ENCODE data around the gene EFL1. TPM values are rescaled to one million over a fixed set of nuclear protein-coding genes. Genes with fewer than 3 reads are reported as not detected.

The EFL1 gene
- total and polyA plus RNA-seq, 2 donors, result 10.4 to 25.5 TPM

DNA sequence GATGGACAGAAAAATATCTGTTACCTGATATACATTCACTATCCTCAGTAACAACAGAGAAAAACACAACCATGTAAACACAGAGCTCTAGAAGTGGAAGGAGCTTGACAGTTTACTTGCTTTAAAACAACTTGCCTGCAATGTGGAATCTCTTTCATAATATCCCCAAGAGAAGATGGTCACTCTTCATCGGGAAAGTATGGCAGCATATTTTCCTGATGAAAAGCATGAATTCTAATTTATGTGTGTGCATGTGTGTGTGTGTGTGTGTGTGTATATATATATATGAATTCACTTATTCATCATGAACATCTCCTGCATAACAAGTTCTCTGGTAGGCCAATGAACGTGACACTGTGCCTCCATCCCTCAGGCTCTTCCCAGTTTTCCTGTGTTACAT is 81.2 kb downstream of the EFL1 start:
- H3K4me1 ChIP-seq (ENCODE audit: control insufficient read depth in 2 of 2, insufficient read depth in 2 of 2, low read length in 2 of 2), result no peaks in the 10 kb centered on the region
- 96% methylated on average over 2 of the region's 2 CpGs for WGBS

DNA sequence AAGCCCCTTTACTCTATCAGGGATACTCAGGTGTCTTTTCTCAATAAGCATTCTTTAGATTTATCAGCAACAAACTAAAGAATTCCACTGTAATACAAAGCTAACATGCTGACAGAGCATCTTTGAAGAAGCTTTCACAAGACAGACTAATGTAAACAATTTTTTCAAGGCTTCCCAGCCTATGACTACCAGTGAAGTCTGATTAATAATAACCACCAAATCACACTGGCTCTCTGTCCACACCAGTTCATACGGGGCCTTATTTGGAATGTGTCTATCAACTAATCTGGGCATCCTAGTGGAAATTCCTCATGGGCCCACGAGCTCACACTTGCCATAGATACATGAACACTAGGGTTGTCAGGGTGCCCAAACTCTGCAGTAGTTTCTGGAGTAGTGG is 84.5 kb downstream of the EFL1 start:
- Histone ChIP-seq H3K36me3 (ENCODE audit: control insufficient read depth in 2 of 2, insufficient read depth in 2 of 2, low read length in 1 of 2) (no peaks in the 10 kb centered on the region), H3K4me3 (ENCODE audit: low read length in 2 of 2) (no peak overlapping the region), H3K27ac (ENCODE audit: low read depth in 1 of 2, low read length in 1 of 2) (no peak overlapping the region), H3K27me3 (ENCODE audit: control insufficient read depth in 2 of 2, insufficient read depth in 1 of 2, low read length in 1 of 2) (no peaks in the 10 kb centered on the region), H3K9me3 (ENCODE audit: control insufficient read depth in 2 of 2, insufficient read depth in 1 of 2, low read length in 1 of 2) (no peaks in the 10 kb centered on the region), H3K4me1 (ENCODE audit: control insufficient read depth in 2 of 2, insufficient read depth in 2 of 2, low read length in 2 of 2) (no peaks in the 10 kb centered on the region)
- 93% methylated on average over 2 of the region's 2 CpGs for WGBS
- no peak for DNase-seq (ENCODE audit: low read depth in 6 of 9, low spot score in 9 of 9)

More for the DNA sequence above, 81.2 kb downstream of the EFL1 start:
- H3K4me3 ChIP-seq (ENCODE audit: low read length in 2 of 2), result no peak overlapping the region
- H3K27me3 ChIP-seq (ENCODE audit: control insufficient read depth in 2 of 2, insufficient read depth in 1 of 2, low read length in 1 of 2), result no peaks in the 10 kb centered on the region
- no peak overlapping the region for H3K27ac ChIP-seq (ENCODE audit: low read depth in 1 of 2, low read length in 1 of 2)
- H3K9me3 ChIP-seq (ENCODE audit: control insufficient read depth in 2 of 2, insufficient read depth in 1 of 2, low read length in 1 of 2), result no peaks in the 10 kb centered on the region
- DNase-seq (ENCODE audit: low read depth in 6 of 9, low spot score in 9 of 9), result no peak
- H3K36me3 ChIP-seq (ENCODE audit: control insufficient read depth in 2 of 2, insufficient read depth in 2 of 2, low read length in 1 of 2), result no peaks in the 10 kb centered on the region

DNA sequence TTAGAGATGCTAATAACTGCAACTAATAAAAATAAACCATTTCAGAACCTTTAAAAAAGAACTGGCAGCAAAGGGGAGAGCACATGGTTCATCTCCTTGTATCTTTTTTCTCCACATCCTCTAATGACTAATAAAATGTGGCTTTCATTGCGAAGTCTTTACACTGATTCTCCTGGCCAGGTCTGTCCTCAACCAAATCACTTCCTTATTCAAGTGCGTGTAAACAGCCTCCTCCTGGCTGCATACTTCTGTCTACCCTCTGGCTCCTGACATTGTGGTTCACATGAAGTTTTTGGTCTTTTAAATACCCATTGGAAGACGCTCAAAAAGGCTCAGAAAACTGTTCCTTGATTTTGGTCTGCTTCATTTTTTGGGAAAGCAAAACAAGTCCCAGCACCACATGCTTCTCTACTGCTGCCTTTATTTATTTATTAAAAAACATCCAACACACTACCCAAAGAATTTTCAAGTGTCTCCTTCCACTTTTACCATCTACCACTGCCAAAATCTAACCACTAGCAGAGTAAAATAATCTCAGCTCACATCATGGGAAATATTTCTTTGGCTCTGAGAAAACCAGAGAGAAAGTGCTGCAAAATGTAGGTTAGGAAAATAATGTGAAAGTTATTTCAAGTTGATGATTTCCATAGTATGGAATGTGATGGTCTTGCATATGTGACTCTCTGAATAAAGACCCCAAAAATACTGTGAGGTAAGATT is 85.1 kb downstream of the EFL1 start:
- Histone ChIP-seq H3K4me3 (ENCODE audit: low read length in 2 of 2) (no peak overlapping the region), H3K27me3 (ENCODE audit: control insufficient read depth in 2 of 2, insufficient read depth in 1 of 2, low read length in 1 of 2) (no peaks in the 10 kb centered on the region), H3K4me1 (ENCODE audit: control insufficient read depth in 2 of 2, insufficient read depth in 2 of 2, low read length in 2 of 2) (no peaks in the 10 kb centered on the region), H3K27ac (ENCODE audit: low read depth in 1 of 2, low read length in 1 of 2) (no peak overlapping the region), H3K36me3 (ENCODE audit: control insufficient read depth in 2 of 2, insufficient read depth in 2 of 2, low read length in 1 of 2) (no peaks in the 10 kb centered on the region), H3K9me3 (ENCODE audit: control insufficient read depth in 2 of 2, insufficient read depth in 1 of 2, low read length in 1 of 2) (no peaks in the 10 kb centered on the region)
- WGBS, result 92% methylated on average over 3 of the region's 3 CpGs
- DNase-seq (ENCODE audit: low read depth in 6 of 9, low spot score in 9 of 9), result no peak

DNA sequence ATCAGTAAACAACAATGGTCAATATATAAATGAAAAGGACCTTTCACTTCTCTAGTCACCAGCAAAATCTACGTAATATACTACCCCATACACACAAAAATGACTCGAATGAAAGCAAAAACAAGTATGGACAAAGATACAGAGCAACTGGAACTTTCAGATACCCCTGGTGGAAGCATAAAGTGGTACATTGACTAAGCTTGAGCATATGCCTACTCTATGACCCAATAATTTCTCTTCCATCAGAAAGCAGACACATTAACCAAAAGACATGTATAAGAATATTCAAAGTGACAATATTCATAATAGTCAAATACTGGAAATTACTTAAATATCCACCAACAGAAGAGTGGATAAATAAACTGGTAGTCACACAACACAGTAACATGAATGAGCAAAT is 86.0 kb downstream of the EFL1 start:
- 98% methylated on average over 2 of the region's 2 CpGs for WGBS
- Histone ChIP-seq H3K36me3 (ENCODE audit: control insufficient read depth in 2 of 2, insufficient read depth in 2 of 2, low read length in 1 of 2) (no peaks in the 10 kb centered on the region), H3K9me3 (ENCODE audit: control insufficient read depth in 2 of 2, insufficient read depth in 1 of 2, low read length in 1 of 2) (no peaks in the 10 kb centered on the region), H3K4me1 (ENCODE audit: control insufficient read depth in 2 of 2, insufficient read depth in 2 of 2, low read length in 2 of 2) (no peaks in the 10 kb centered on the region), H3K27ac (ENCODE audit: low read depth in 1 of 2, low read length in 1 of 2) (no peak overlapping the region), H3K4me3 (ENCODE audit: low read length in 2 of 2) (no peak overlapping the region), H3K27me3 (ENCODE audit: control insufficient read depth in 2 of 2, insufficient read depth in 1 of 2, low read length in 1 of 2) (no peaks in the 10 kb centered on the region)
- DNase-seq (ENCODE audit: low read depth in 6 of 9, low spot score in 9 of 9), result no peak

DNA sequence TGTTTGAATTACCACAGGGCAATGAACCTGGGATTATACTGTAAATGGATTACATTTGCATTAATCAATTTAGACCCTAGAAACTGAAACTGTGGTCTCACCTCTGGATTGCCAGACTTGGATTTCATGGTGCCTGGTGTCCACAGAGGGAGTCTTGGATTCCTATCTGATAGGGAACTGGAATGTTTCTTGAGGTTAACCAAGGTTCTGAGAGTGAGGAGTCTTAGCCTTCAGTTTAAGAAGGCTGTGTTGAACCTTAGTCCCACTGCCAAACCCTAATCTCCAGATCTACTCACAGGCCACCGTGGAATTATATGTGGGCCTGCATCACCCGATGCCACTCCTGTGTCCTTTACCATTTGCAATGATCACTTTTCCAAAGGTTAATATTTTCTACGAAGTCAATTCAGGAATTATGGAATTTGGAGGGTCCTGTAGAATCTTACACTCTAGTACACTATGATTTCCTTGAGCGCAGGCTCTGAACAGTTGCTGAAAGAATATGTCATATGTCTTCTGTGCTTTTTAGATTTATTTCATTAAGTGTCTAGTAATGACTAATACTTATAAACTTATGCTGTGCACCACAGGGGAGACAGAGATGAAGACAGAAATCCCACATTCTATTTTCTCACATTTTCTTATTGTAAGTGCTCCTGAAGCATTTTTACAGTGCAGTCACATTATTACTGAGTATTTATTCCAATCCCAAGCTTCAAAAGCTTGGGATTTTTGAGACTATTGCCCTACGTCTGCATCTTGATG is 87.9 kb downstream of the EFL1 start:
- no peaks in the 10 kb centered on the region for H3K27me3 ChIP-seq (ENCODE audit: control insufficient read depth in 2 of 2, insufficient read depth in 1 of 2, low read length in 1 of 2)
- no peak overlapping the region for H3K27ac ChIP-seq (ENCODE audit: low read depth in 1 of 2, low read length in 1 of 2)
- no peaks in the 10 kb centered on the region for H3K4me1 ChIP-seq (ENCODE audit: control insufficient read depth in 2 of 2, insufficient read depth in 2 of 2, low read length in 2 of 2)
- no peaks in the 10 kb centered on the region for H3K36me3 ChIP-seq (ENCODE audit: control insufficient read depth in 2 of 2, insufficient read depth in 2 of 2, low read length in 1 of 2)
- H3K4me3 ChIP-seq (ENCODE audit: low read length in 2 of 2), result no peak overlapping the region
- no peaks in the 10 kb centered on the region for H3K9me3 ChIP-seq (ENCODE audit: control insufficient read depth in 2 of 2, insufficient read depth in 1 of 2, low read length in 1 of 2)
- whole genome bisulfite sequencing, result 97% methylated on average over 5 of the region's 5 CpGs
- no peak for DNase-seq (ENCODE audit: low read depth in 6 of 9, low spot score in 9 of 9)

DNA sequence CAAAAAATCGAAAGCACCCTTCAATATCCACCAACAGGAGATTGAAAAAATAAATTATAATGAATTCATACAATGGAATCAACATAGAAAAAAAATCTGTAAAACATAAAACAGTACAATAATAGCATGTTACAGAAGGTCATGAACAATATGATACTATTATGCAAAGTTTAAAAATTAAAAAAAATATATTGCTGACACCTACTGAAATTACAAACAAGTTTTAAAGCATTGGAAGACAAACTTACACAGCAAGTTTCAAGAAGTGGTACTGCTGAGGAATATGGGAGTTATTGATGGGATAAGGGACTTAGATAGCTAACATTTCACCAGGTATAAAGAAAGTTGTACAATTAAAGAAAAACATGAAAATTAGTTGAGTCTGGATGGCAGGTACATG is 89.4 kb downstream of the EFL1 start:
- no peak overlapping the region for H3K4me3 ChIP-seq (ENCODE audit: low read length in 2 of 2)
- H3K27ac ChIP-seq (ENCODE audit: low read depth in 1 of 2, low read length in 1 of 2), result no peak overlapping the region
- no peaks in the 10 kb centered on the region for H3K27me3 ChIP-seq (ENCODE audit: control insufficient read depth in 2 of 2, insufficient read depth in 1 of 2, low read length in 1 of 2)
- no peaks in the 10 kb centered on the region for H3K9me3 ChIP-seq (ENCODE audit: control insufficient read depth in 2 of 2, insufficient read depth in 1 of 2, low read length in 1 of 2)
- H3K36me3 ChIP-seq (ENCODE audit: control insufficient read depth in 2 of 2, insufficient read depth in 2 of 2, low read length in 1 of 2), result no peaks in the 10 kb centered on the region
- no peaks in the 10 kb centered on the region for H3K4me1 ChIP-seq (ENCODE audit: control insufficient read depth in 2 of 2, insufficient read depth in 2 of 2, low read length in 2 of 2)
- no peak for DNase-seq (ENCODE audit: low read depth in 6 of 9, low spot score in 9 of 9)
- WGBS, result 100% methylated on average over 1 of the region's 1 CpG

DNA sequence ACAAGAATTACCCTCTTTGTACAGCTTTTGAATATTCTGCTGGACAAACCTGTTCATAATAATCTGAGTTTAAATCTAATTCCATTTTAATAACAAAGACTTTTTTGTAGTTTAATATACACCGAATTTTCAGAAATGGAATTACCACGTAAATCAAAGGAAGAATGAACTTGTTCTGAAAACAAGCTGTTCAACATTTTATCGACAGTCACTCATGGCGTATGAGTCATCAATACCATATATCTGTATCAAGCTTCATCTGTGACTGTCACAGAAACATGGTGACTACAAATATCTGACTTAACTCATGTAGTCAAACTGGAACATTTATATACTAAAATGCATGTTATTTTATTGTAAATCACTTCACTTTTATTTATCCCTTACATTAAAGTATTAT is 90.0 kb downstream of the EFL1 start:
- H3K27ac ChIP-seq (ENCODE audit: low read depth in 1 of 2, low read length in 1 of 2), result no peak overlapping the region
- no peak for DNase-seq (ENCODE audit: low read depth in 6 of 9, low spot score in 9 of 9)
- H3K4me1 ChIP-seq (ENCODE audit: control insufficient read depth in 2 of 2, insufficient read depth in 2 of 2, low read length in 2 of 2), result no peaks in the 10 kb centered on the region
- no peaks in the 10 kb centered on the region for H3K9me3 ChIP-seq (ENCODE audit: control insufficient read depth in 2 of 2, insufficient read depth in 1 of 2, low read length in 1 of 2)
- H3K27me3 ChIP-seq (ENCODE audit: control insufficient read depth in 2 of 2, insufficient read depth in 1 of 2, low read length in 1 of 2), result no peaks in the 10 kb centered on the region
- H3K4me3 ChIP-seq (ENCODE audit: low read length in 2 of 2), result no peak overlapping the region
- H3K36me3 ChIP-seq (ENCODE audit: control insufficient read depth in 2 of 2, insufficient read depth in 2 of 2, low read length in 1 of 2), result no peaks in the 10 kb centered on the region
- WGBS, result 98% methylated on average over 4 of the region's 4 CpGs

DNA sequence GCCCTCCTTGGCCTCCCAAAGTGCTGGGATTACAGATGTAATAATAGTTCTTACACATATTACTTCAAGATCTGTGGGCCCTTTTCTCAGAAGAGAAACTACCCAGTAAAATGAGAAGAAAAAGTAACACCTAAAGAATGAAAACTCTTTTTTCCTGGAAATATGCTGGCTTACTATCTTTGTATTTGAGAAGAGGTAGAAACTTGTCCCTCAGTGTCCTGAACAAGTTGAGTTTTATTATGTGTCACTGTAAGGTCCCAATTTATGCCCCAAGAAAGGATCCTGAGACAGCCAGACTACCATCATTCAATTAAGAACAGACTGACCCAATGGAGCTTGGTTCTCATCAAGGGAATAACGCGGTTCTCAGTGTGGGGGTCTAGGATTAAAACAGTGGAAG is 93.8 kb downstream of the EFL1 start:
- WGBS, result over 99% methylated on average over 2 of the region's 2 CpGs
- no peaks in the 10 kb centered on the region for H3K27me3 ChIP-seq (ENCODE audit: control insufficient read depth in 2 of 2, insufficient read depth in 1 of 2, low read length in 1 of 2)
- DNase-seq (ENCODE audit: low read depth in 6 of 9, low spot score in 9 of 9), result no peak
- no peaks in the 10 kb centered on the region for H3K9me3 ChIP-seq (ENCODE audit: control insufficient read depth in 2 of 2, insufficient read depth in 1 of 2, low read length in 1 of 2)
- no peaks in the 10 kb centered on the region for H3K4me1 ChIP-seq (ENCODE audit: control insufficient read depth in 2 of 2, insufficient read depth in 2 of 2, low read length in 2 of 2)
- no peak overlapping the region for H3K4me3 ChIP-seq (ENCODE audit: low read length in 2 of 2)
- H3K36me3 ChIP-seq (ENCODE audit: control insufficient read depth in 2 of 2, insufficient read depth in 2 of 2, low read length in 1 of 2), result peaks cover 0 to 2% of the 10 kb centered on the region in 2 donors
- H3K27ac ChIP-seq (ENCODE audit: low read depth in 1 of 2, low read length in 1 of 2), result no peak overlapping the region

DNA sequence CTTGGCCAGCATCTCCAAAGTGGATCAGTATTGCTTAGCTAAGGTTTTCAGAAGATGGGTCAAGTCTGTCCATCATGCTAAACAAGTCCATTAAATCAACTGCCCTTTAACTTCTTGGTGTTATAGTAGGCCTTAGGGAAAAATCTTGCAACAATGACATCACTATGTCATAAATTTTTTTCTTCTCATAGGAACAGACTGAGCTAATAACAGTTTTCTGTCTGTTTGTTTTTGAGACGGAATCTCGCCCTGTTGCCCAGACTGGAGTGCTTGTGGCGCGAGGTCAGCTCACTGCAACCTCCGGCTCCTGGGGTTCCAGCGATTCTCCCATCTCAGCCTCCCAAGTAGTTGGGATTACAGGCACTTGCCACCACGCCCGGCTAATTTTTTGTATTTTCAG is 94.2 kb downstream of the EFL1 start:
- WGBS, result 99% methylated on average over 8 of the region's 8 CpGs
- H3K4me3 ChIP-seq (ENCODE audit: low read length in 2 of 2), result no peak overlapping the region
- no peak for DNase-seq (ENCODE audit: low read depth in 6 of 9, low spot score in 9 of 9)

More for the DNA sequence above, 94.2 kb downstream of the EFL1 start:
- Histone ChIP-seq H3K36me3 (ENCODE audit: control insufficient read depth in 2 of 2, insufficient read depth in 2 of 2, low read length in 1 of 2) (peaks cover 0 to 6% of the 10 kb centered on the region in 2 donors), H3K4me1 (ENCODE audit: control insufficient read depth in 2 of 2, insufficient read depth in 2 of 2, low read length in 2 of 2) (no peaks in the 10 kb centered on the region), H3K27ac (ENCODE audit: low read depth in 1 of 2, low read length in 1 of 2) (no peak overlapping the region), H3K9me3 (ENCODE audit: control insufficient read depth in 2 of 2, insufficient read depth in 1 of 2, low read length in 1 of 2) (no peaks in the 10 kb centered on the region), H3K27me3 (ENCODE audit: control insufficient read depth in 2 of 2, insufficient read depth in 1 of 2, low read length in 1 of 2) (no peaks in the 10 kb centered on the region)
